Activated naive CD4-positive, alpha-beta T cell treated with Interleukin-2 at 50 U/mL for 16 hours (primary cell): Measurements from ENCODE around the gene PRMT7.

Experiments
- DNase-seq: peaks from one replicate; pipeline ENCODE4 v3.0.0-alpha.2; 2020

Gene PRMT7

GRCh38 chr16:68367030-68367429 is 56.2 kb downstream of the PRMT7 start:
- DNase-seq: peak; percentile 28

- DNase-seq: no peak
Measured at GRCh38 chr16:68367440-68367839, 56.6 kb downstream of the PRMT7 start.

- no peak for DNase-seq
Measured at GRCh38 chr16:68367891-68368290, 57.1 kb downstream of the PRMT7 start.

GRCh38 chr16:68368301-68368888 is 57.6 kb downstream of the PRMT7 start:
- no peak for DNase-seq

GRCh38 chr16:68369168-68369567 is 58.3 kb downstream of the PRMT7 start:
- DNase-seq: no peak

- peak; percentile 35 for DNase-seq
Measured at GRCh38 chr16:68369697-68370580, 59.1 kb downstream of the PRMT7 start.

GRCh38 chr16:68370581-68371275 is 59.9 kb downstream of the PRMT7 start:
- peak; percentile 15 for DNase-seq

GRCh38 chr16:68371276-68371651 is 60.4 kb downstream of the PRMT7 start:
- no peak for DNase-seq

GRCh38 chr16:68371706-68372380 is 61.0 kb downstream of the PRMT7 start:
- DNase-seq: no peak

- no peak for DNase-seq
Measured at GRCh38 chr16:68372381-68372720, 61.5 kb downstream of the PRMT7 start.

- no peak for DNase-seq
Measured at GRCh38 chr16:68372806-68373205, 62.0 kb downstream of the PRMT7 start.

- no peak for DNase-seq
Measured at GRCh38 chr16:68373528-68374245, 62.9 kb downstream of the PRMT7 start.

GRCh38 chr16:68374246-68374805 is 63.5 kb downstream of the PRMT7 start:
- DNase-seq: no peak

GRCh38 chr16:68374961-68375660 is 64.3 kb downstream of the PRMT7 start:
- no peak for DNase-seq

GRCh38 chr16:68375801-68376536 is 65.2 kb downstream of the PRMT7 start:
- DNase-seq: no peak

GRCh38 chr16:68376590-68376989 is 65.8 kb downstream of the PRMT7 start:
- no peak for DNase-seq

- no peak for DNase-seq
Measured at GRCh38 chr16:68377221-68377620, 66.4 kb downstream of the PRMT7 start.

GRCh38 chr16:68377667-68378393 is 67.0 kb downstream of the PRMT7 start:
- no peak for DNase-seq

GRCh38 chr16:68378436-68379415 is 67.9 kb downstream of the PRMT7 start:
- no peak for DNase-seq
